Left renal pelvis (tissue), 4 donors: Measurements from ENCODE around the gene SPACA5B. TPM values are rescaled to one million over a fixed set of nuclear protein-coding genes. Genes with fewer than 3 reads are reported as not detected.

ENCODE experiments used
- polyA plus RNA-seq, 4 donors: library from polyadenylated mRNA; unstranded; fragments of 120-200 nt; gene quantifications; one replicate each; pipeline ENCODE4 v1.2.1, GENCODE V29; 2013; ENCODE audit not compliant: insufficient read length in 4 of 4

The SPACA5B gene
- polyA plus RNA-seq, 4 donors = not detected

Other genes starting within 250 kb of the SPACA5B start
- 10 to 100 TPM in 3 of 4 donors, 1 to 10 TPM in 1; 7.9 to 12.1 (median 11.4) TPM for gene ZNF182, start 126.6 kb upstream of the SPACA5B start, polyA plus RNA-seq
- under 1 TPM in 1 of 4 donors, not detected in 3; 0.32 TPM for gene SPACA5, start 123.6 kb upstream of the SPACA5B start, polyA plus RNA-seq
- 1 to 10 TPM; 3.4 to 4.6 (median 4.0) TPM for gene ZNF630, start 59.0 kb upstream of the SPACA5B start, polyA plus RNA-seq
- gene SSX5, start 66.2 kb downstream of the SPACA5B start, polyA plus RNA-seq = not detected
- gene SSX1, start 124.8 kb downstream of the SPACA5B start, polyA plus RNA-seq = not detected
- gene SSX3, start 226.1 kb downstream of the SPACA5B start, polyA plus RNA-seq = not detected